ENCODE measurements around the gene ABCC1. TPM values are rescaled to one million over a fixed set of nuclear protein-coding genes. Genes with fewer than 3 reads are reported as not detected.

ABCC1 gene
- total RNA-seq, 1 experiment from 2014 or later = 25.0 TPM

GRCh38 chr16:16163571-16163970 lies 214.2 kb downstream of the ABCC1 start:
- no peak for DNase-seq (ENCODE audit: low spot score)
- ChIA-PET CTCF (no interaction called here), POLR2A (ENCODE audit: low non-redundant PET) (no interaction called here)
- intact Hi-C loops (cut with micrococcal nuclease; ENCODE audit: unreplicated experiment) = no loop called here
- no peaks in the 10 kb centered on the region for H3K4me1 ChIP-seq (ENCODE audit: insufficient read depth, low read length, poor library complexity, severe bottlenecking)
- H3K9me3 ChIP-seq (ENCODE audit: low read depth, low read length, poor library complexity, severe bottlenecking) = peaks cover 10% of the 10 kb centered on the region
- no peaks in the 10 kb centered on the region for H3K27me3 ChIP-seq (replicated peaks; ENCODE audit: insufficient read depth, low read depth, low read length, poor library complexity)
- no peaks in the 10 kb centered on the region for H3K36me3 ChIP-seq (ENCODE audit: insufficient read depth, low read length, poor library complexity, severe bottlenecking)
- H3K27ac ChIP-seq (ENCODE audit: low read depth, low read length, poor library complexity, severe bottlenecking) = no peak overlapping the region
- no TSS peak for BruUV-seq (replicated peaks)
- H3K4me3 ChIP-seq (ENCODE audit: low read depth, low read length, poor library complexity, severe bottlenecking) = no peak overlapping the region
- TF ChIP-seq EZH2 (IDR thresholded peaks at IDR 0.05; ENCODE audit: borderline replicate concordance, low read depth, low read length, poor library complexity, severe bottlenecking) = no peak
- TF ChIP-seq CTCF (conservative IDR thresholded peaks at IDR 0.05; ENCODE audit: low read depth, low read length) = no peak

- POLR2A ChIA-PET (ENCODE audit: low non-redundant PET) = no interaction called here
- no peak for DNase-seq (ENCODE audit: low spot score)
- CTCF ChIA-PET = no interaction called here
- no peak for TF ChIP-seq CTCF (conservative IDR thresholded peaks at IDR 0.05; ENCODE audit: low read depth, low read length)
- TF ChIP-seq EZH2 (IDR thresholded peaks at IDR 0.05; ENCODE audit: borderline replicate concordance, low read depth, low read length, poor library complexity, severe bottlenecking) = no peak
- Histone ChIP-seq H3K4me1 (ENCODE audit: insufficient read depth, low read length, poor library complexity, severe bottlenecking) (no peaks in the 10 kb centered on the region), H3K36me3 (ENCODE audit: insufficient read depth, low read length, poor library complexity, severe bottlenecking) (no peaks in the 10 kb centered on the region), H3K27ac (ENCODE audit: low read depth, low read length, poor library complexity, severe bottlenecking) (no peak overlapping the region), H3K27me3 (replicated peaks; ENCODE audit: insufficient read depth, low read depth, low read length, poor library complexity) (no peaks in the 10 kb centered on the region), H3K4me3 (ENCODE audit: low read depth, low read length, poor library complexity, severe bottlenecking) (no peak overlapping the region), H3K9me3 (ENCODE audit: low read depth, low read length, poor library complexity, severe bottlenecking) (peaks cover 5% of the 10 kb centered on the region)
- no TSS peak for BruUV-seq (replicated peaks)
- intact Hi-C loops (cut with micrococcal nuclease; ENCODE audit: unreplicated experiment) = no loop called here
These were observed 214.8 kb downstream of the ABCC1 start for GRCh38 chr16:16164243-16164642.

GRCh38 chr16:16166085-16166484 lies 216.7 kb downstream of the ABCC1 start:
- no peak for DNase-seq (ENCODE audit: low spot score)
- no TSS peak for BruUV-seq (replicated peaks)
- no peak overlapping the region for H3K4me3 ChIP-seq (ENCODE audit: low read depth, low read length, poor library complexity, severe bottlenecking)
- no peak overlapping the region for H3K27ac ChIP-seq (ENCODE audit: low read depth, low read length, poor library complexity, severe bottlenecking)
- TF ChIP-seq CTCF (conservative IDR thresholded peaks at IDR 0.05; ENCODE audit: low read depth, low read length) = no peak
- no peak for TF ChIP-seq EZH2 (IDR thresholded peaks at IDR 0.05; ENCODE audit: borderline replicate concordance, low read depth, low read length, poor library complexity, severe bottlenecking)
- intact Hi-C loops (cut with micrococcal nuclease; ENCODE audit: unreplicated experiment) = no loop called here
- H3K27me3 ChIP-seq (replicated peaks; ENCODE audit: insufficient read depth, low read depth, low read length, poor library complexity) = no peaks in the 10 kb centered on the region
- no peaks in the 10 kb centered on the region for H3K36me3 ChIP-seq (ENCODE audit: insufficient read depth, low read length, poor library complexity, severe bottlenecking)
- no peaks in the 10 kb centered on the region for H3K9me3 ChIP-seq (ENCODE audit: low read depth, low read length, poor library complexity, severe bottlenecking)
- POLR2A ChIA-PET (ENCODE audit: low non-redundant PET) = no interaction called here
- CTCF ChIA-PET = no interaction called here
- H3K4me1 ChIP-seq (ENCODE audit: insufficient read depth, low read length, poor library complexity, severe bottlenecking) = no peaks in the 10 kb centered on the region
